Panc1 (cell line): Measurements from ENCODE around the gene MAGI2. TPM values are rescaled to one million over a fixed set of nuclear protein-coding genes. Genes with fewer than 3 reads are reported as not detected.

ENCODE experiments used
- ATAC-seq: fragments of 200-7000 bp; cut with Tn5 transposase; 2 replicates; pipeline ENCODE4 v1.9.1; 2020; ENCODE audit warnings: mild to moderate bottlenecking, moderate library complexity
- BruUV-seq: library from RNA; stranded (reverse); fragments of 400-500 nt; replicated peaks from 2 replicates; lab custom pipeline; 2021; lab: Mats Ljungman, UMichigan
- CTCF ChIA-PET: fragments of 300-600 bp; sonication (Branson Sonifier 250); formaldehyde crosslinking; loops from one replicate; lab custom pipeline; 2022; ENCODE audit warnings: antibody characterized with exemption; lab: Charles Lee
- POLR2A ChIA-PET: fragments of 300-600 bp; sonication (Branson Sonifier 250); formaldehyde crosslinking; loops from one replicate; lab custom pipeline; 2022; ENCODE audit warnings: antibody characterized with exemption; lab: Charles Lee
- DNase-seq: peaks from one replicate; pipeline ENCODE4 v3.0.0-alpha.2; 2010; ENCODE audit warnings: low read depth, low spot score
- H3K27ac ChIP-seq: 2 replicates; pipeline ENCODE4 v1.5.1; 2011; ENCODE audit warnings: mild to moderate bottlenecking, low read length, inconsistent platforms
- H3K27me3 ChIP-seq: fragments of 200-500 bp; sonication (Bioruptor generic); 2 replicates; pipeline ENCODE4 v1.6.0; 2014; ENCODE audit warnings: low read length, inconsistent platforms; ENCODE audit not compliant: control insufficient read depth, insufficient read depth
- H3K36me3 ChIP-seq: fragments of 200-500 bp; sonication (Bioruptor generic); 2 replicates; pipeline ENCODE4 v1.5.1; 2014; ENCODE audit warnings: inconsistent platforms, mild to moderate bottlenecking, low read length, moderate library complexity; ENCODE audit not compliant: control insufficient read depth, insufficient read depth
- H3K4me1 ChIP-seq: 2 replicates; pipeline ENCODE4 v1.5.1; 2011; ENCODE audit warnings: inconsistent platforms, mild to moderate bottlenecking, low read length, moderate library complexity; ENCODE audit not compliant: control insufficient read depth, insufficient read depth
- H3K4me3 ChIP-seq, 2 experiments: 2 replicates each; pipeline ENCODE4 v1.5.1; 2011 to 2012; ENCODE audit warnings: low read depth in 2 of 2, low read length in 2 of 2, mild to moderate bottlenecking in 2 of 2, inconsistent platforms in 1 of 2, moderate library complexity in 1 of 2
- H3K9me3 ChIP-seq: fragments of 200-500 bp; sonication (Bioruptor generic); 2 replicates; pipeline ENCODE4 v1.5.1; 2014; ENCODE audit warnings: low read depth, mild to moderate bottlenecking, inconsistent platforms, low read length, moderate library complexity; ENCODE audit not compliant: control insufficient read depth, insufficient read depth
- CTCF ChIP-seq: fragments of 450-650 bp; IDR thresholded peaks from 2 replicates; pipeline ENCODE4 v1.5.1; 2017; ENCODE audit warnings: mild to moderate bottlenecking
- POLR2AphosphoS5 ChIP-seq: IDR thresholded peaks from 2 replicates; pipeline ENCODE4 v1.6.1; 2012; ENCODE audit warnings: mild to moderate bottlenecking, low read depth, low read length, moderate library complexity
- REST ChIP-seq, 2 experiments: IDR thresholded peaks; 2 replicates each; pipeline ENCODE4 v1.6.1; 2011 to 2012; ENCODE audit warnings: low read depth in 2 of 2, control low read depth in 1 of 2, low read length in 1 of 2, mild to moderate bottlenecking in 1 of 2, moderate library complexity in 1 of 2; ENCODE audit not compliant: insufficient read depth in 1 of 2
- SIN3A ChIP-seq: IDR thresholded peaks from 2 replicates; pipeline ENCODE4 v1.6.1; 2012; ENCODE audit warnings: low read depth, mild to moderate bottlenecking, low read length, moderate library complexity, borderline replicate concordance; ENCODE audit not compliant: insufficient read depth
- TCF7L2 ChIP-seq: IDR thresholded peaks from 2 replicates; pipeline ENCODE4 v1.6.1; 2011; ENCODE audit warnings: mild to moderate bottlenecking, low read depth, low read length, inconsistent platforms
- in situ Hi-C: cut with HindIII; loops from 2 replicates; pipeline ENCODE4 v1.10.0; 2016; ENCODE audit warnings: low sequenced_read_pairs, low pct_unique_long_range_greater_than_20kb
- intact Hi-C: fragments of 100-400 bp; cut with micrococcal nuclease; formaldehyde crosslinking; loops from one replicate; pipeline ENCODE4 v1.10.0; 2022; ENCODE audit not compliant: unreplicated experiment
- total RNA-seq: library from RNA; stranded (reverse); gene quantifications from one replicate; pipeline ENCODE4 v1.2.1, GENCODE V29; 2021; ENCODE audit not compliant: unreplicated experiment

Gene MAGI2
- total RNA-seq, 1 experiment from 2014 or later, result 5.4 TPM

- Histone ChIP-seq H3K36me3 (no peaks in the 10 kb centered on the region), H3K27ac (peak overlapping the region; percentile 74; the same call in 1 of the 2 replicates), H3K4me1 (peaks cover 15% of the 10 kb centered on the region; the same call in 1 of the 2 replicates), H3K9me3 (no peaks in the 10 kb centered on the region), H3K27me3 (no peaks in the 10 kb centered on the region), H3K4me3 (no peak overlapping the region)
- BruUV-seq, result no TSS peak
- CTCF ChIA-PET, result no interaction called here
- ATAC-seq (no peak), DNase-seq (no peak)
- in situ Hi-C loops (no loop called here), intact Hi-C loops (no loop called here)
- POLR2A ChIA-PET, result no interaction called here
- TF ChIP-seq CTCF, result no peak
- no peak for TF ChIP-seq REST (IDR thresholded peaks at IDR 0.05; ENCODE audit: insufficient read depth in 1 of 2, low read depth in 2 of 2, low read length in 1 of 2)
- no peak for TF ChIP-seq POLR2AphosphoS5
- no peak for TF ChIP-seq SIN3A
- no peak for TF ChIP-seq TCF7L2
Observed at GRCh38 chr7:79406371-79406770, 47.1 kb downstream of the MAGI2 start.

GRCh38 chr7:79405368-79405767 is 48.1 kb downstream of the MAGI2 start:
- ATAC-seq (no peak), DNase-seq (no peak)
- POLR2A ChIA-PET, result no interaction called here
- Histone ChIP-seq H3K27ac (no peak overlapping the region; the same call in 1 of the 2 replicates), H3K9me3 (no peaks in the 10 kb centered on the region), H3K27me3 (no peaks in the 10 kb centered on the region), H3K4me3 (no peak overlapping the region), H3K4me1 (peaks cover 22% of the 10 kb centered on the region; the same call in 1 of the 2 replicates), H3K36me3 (no peaks in the 10 kb centered on the region)
- in situ Hi-C loops, result no loop called here
- TF ChIP-seq REST (IDR thresholded peaks at IDR 0.05; ENCODE audit: insufficient read depth in 1 of 2, low read depth in 2 of 2, low read length in 1 of 2) (no peak), POLR2AphosphoS5 (no peak), CTCF (no peak), SIN3A (no peak), TCF7L2 (no peak)
- BruUV-seq, result no TSS peak
- CTCF ChIA-PET, result no interaction called here
- intact Hi-C loops, result no loop called here
